Subcutaneous abdominal adipose tissue (tissue), 5 donors: ENCODE measurements around the gene SRCIN1.

Experiments
- H3K27ac ChIP-seq: one replicate; pipeline ENCODE4 v1.7.0; 2013; ENCODE audit warnings: low read depth, mild to moderate bottlenecking, inconsistent platforms, low read length, moderate library complexity
- H3K27me3 ChIP-seq, 5 donors: one replicate each; pipeline ENCODE4 v1.7.0; 2013; ENCODE audit warnings: low read length in 5 of 5, inconsistent platforms in 1 of 5; ENCODE audit not compliant: control insufficient read depth in 5 of 5, insufficient read depth in 4 of 5
- H3K36me3 ChIP-seq, 5 donors: one replicate each; pipeline ENCODE4 v1.7.0; 2013; ENCODE audit warnings: low read length in 5 of 5; ENCODE audit not compliant: control insufficient read depth in 5 of 5, insufficient read depth in 5 of 5
- H3K4me1 ChIP-seq, 5 donors: one replicate each; pipeline ENCODE4 v1.7.0; 2013; ENCODE audit warnings: low read length in 5 of 5, mild to moderate bottlenecking in 3 of 5, moderate library complexity in 1 of 5; ENCODE audit not compliant: control insufficient read depth in 5 of 5, insufficient read depth in 5 of 5
- H3K4me3 ChIP-seq, 5 donors: one replicate each; pipeline ENCODE4 v1.7.0; 2013; ENCODE audit warnings: low read length in 5 of 5, low read depth in 1 of 5
- H3K9ac ChIP-seq, 5 donors: one replicate each; pipeline ENCODE4 v1.7.0; 2013; ENCODE audit warnings: low read length in 5 of 5, mild to moderate bottlenecking in 4 of 5, moderate library complexity in 3 of 5
- H3K9me3 ChIP-seq, 5 donors: one replicate each; pipeline ENCODE4 v1.7.0; 2013; ENCODE audit warnings: low read length in 5 of 5; ENCODE audit not compliant: control insufficient read depth in 5 of 5
- donor health status: healthy.
- donor health status: healthy.
- donor health status: healthy.
- donor health status: healthy.
- donor health status: healthy.

Gene SRCIN1

DNA sequence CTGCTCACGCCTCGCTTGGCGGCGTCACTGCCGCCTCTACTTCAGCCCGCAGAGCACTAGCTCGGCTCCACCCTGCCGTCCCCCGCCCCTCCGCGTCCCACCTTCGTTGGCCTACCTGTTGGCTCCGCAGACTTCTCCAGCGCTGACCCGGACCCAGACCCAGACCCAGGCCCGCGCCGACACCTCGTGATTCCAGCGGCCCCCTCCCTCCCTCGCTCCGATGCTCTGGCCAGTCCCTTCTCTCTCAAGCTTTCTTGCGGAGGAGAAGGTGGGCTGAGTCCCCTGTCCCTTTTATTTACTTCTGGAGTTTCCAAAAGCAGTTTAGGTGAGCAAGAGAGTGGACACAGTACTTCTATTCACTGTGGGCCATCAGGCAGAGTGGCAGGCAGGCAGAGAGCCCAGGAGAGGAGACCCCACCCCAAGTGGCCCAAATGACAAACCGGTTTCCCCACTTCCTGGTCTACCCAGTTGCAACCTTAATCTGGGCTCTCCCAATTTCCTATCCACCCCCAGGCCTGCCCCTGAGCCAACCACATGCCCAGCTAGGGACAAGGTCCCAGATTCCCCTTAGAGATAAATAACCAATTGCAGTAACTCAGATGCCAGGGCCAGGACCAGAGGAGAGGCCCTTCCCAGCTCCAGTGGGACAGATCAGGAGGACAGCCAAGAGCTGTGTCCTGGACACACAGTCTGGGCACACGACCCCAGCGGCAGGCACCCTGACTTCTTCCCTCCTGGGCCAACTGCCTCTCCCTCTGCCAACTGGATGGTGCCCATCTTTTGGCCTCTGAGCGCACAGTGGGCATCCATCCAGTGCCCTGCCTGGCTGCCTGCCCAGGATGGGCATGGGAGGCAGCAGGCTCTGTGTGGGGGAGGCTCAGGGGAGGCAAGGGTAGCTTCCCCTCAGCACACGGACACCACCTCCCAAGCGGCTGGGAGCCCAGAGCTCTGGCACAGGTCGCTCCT, 1.2 kb upstream of the SRCIN1 start:
- peaks cover 0 to 63% (median 35%) of the 10 kb centered on the region in 5 donors for H3K27me3 ChIP-seq

DNA sequence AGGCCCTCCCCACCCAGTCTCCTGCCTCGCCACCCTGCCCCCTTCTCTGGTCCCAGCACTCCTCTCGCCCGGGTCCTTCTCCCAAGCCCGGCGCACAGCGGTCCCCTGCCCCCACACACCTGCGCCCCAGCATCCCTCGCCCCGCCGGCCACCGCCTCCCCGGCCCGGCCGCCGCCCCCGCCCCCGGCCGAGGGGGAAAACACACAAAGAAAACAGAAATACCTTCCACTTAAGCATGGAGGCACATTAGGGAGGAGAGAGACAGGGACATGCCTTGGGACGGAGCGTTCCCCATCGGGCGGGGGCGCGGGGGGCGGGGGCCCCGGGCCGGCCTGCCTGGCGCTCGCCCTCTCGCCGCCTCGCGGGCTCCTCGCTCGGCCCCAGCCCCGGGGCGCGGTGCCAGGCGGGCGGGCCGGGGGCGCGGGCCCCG, 326 bp downstream of the SRCIN1 start:
- H3K4me1 ChIP-seq, result peaks cover 0 to 38% (median 28%) of the 10 kb centered on the region in 5 donors
- no peaks in the 10 kb centered on the region for H3K9me3 ChIP-seq
- no peak overlapping the region for H3K27ac ChIP-seq
- H3K36me3 ChIP-seq, result no peaks in the 10 kb centered on the region
- peaks cover 0 to 63% (median 38%) of the 10 kb centered on the region in 5 donors for H3K27me3 ChIP-seq
- no peak overlapping the region for H3K9ac ChIP-seq
- no peak overlapping the region for H3K4me3 ChIP-seq

More for the DNA sequence above, 1.2 kb upstream of the SRCIN1 start:
- H3K36me3 ChIP-seq, result no peaks in the 10 kb centered on the region
- H3K27ac ChIP-seq, result no peak overlapping the region
- peak overlapping the region; percentile 54 to 67 (median 65) for H3K4me3 ChIP-seq
- peak overlapping the region in 1 of 5 donors; percentile 59 for H3K9ac ChIP-seq
- H3K4me1 ChIP-seq, result peaks cover 0 to 34% (median 25%) of the 10 kb centered on the region in 5 donors
- H3K9me3 ChIP-seq, result peaks cover 0 to 7% (median 6%) of the 10 kb centered on the region in 5 donors

DNA sequence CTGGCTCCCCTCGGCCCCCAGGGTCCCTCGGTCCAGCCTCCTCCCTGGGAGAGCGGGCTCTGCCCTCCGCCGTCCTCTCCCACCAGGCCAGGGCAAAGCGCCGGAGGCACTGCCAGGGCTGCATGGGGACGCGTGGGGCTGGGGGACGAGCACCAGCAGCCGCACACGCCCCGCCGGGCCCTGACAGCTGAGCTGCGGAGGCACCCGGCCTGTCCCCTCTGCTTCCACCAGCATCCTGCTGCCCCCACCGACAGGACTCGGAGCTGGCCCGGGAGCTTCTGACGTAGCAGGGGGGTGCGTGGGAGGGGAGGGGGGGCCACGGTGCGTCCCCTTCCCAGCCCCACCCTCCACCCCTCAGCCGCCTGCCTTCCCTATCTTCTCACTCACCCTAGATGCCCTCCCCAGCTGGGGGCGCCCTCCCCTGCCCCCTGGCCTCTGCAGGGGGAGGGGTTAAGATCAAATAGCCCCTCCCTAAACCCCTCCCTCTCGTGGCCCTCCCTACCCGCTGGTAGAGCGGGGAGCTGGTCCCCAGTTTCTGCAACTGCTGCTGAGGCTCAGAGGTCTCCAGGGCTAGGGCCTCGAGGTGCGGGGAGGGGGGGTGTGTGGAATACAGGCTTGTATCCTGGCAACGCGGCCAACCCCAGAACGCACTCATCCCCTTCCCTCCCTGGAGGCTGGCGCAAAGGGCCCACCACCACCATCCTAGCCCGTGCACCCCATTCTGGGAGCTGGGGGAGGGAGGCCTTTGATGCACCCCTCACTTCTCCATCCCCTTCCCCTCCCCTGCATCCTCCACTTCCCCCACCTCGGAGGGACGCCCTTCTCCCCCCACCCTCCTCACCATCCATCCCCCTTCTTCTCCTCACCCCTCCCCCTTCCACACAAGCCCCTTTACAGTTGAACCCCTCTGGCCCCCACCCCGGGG, 1.0 kb downstream of the SRCIN1 start:
- no peak overlapping the region for H3K4me3 ChIP-seq
- peaks cover 0 to 65% (median 35%) of the 10 kb centered on the region in 5 donors for H3K27me3 ChIP-seq
- no peak overlapping the region for H3K27ac ChIP-seq
- no peak overlapping the region for H3K9ac ChIP-seq
- H3K9me3 ChIP-seq, result no peaks in the 10 kb centered on the region
- no peaks in the 10 kb centered on the region for H3K36me3 ChIP-seq
- H3K4me1 ChIP-seq, result peaks cover 0 to 38% (median 28%) of the 10 kb centered on the region in 5 donors

DNA sequence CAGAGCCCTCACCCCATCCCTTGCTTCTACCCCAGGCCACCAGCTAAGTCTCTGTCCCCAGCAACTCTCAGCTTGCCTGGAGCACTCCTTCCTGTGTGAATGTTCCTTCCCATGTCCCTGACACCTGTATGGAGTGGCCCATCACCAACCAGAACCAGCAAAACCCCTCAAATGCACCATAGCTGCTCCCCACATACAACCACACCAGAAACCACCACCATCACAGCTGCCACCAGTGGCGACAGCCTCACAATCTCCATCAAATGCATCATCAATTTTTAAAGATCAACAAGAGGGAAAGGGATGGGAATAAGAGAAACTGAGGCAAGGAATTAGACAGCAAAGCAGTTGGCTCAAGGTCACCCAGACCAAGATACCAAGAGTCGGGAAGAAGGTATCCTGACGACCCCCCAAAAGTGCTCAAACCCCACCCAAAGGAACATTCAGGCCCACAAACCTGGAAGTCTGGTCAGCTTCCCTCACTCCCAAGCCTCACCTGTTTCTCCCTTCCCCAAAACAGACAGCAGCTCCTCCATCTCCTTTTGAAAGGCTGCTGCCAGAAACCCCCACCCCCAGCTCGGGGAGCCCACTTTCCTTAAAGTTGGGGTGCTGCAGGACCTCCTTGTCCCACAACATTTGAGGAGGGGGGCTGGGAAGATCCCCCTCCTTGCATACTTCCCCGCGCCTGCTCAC, 1.8 kb downstream of the SRCIN1 start:
- no peaks in the 10 kb centered on the region for H3K36me3 ChIP-seq
- no peak overlapping the region for H3K4me3 ChIP-seq
- no peak overlapping the region for H3K9ac ChIP-seq
- no peak overlapping the region for H3K27ac ChIP-seq
- H3K9me3 ChIP-seq, result no peaks in the 10 kb centered on the region
- peaks cover 0 to 61% (median 28%) of the 10 kb centered on the region in 5 donors for H3K27me3 ChIP-seq
- peaks cover 0 to 38% (median 28%) of the 10 kb centered on the region in 5 donors for H3K4me1 ChIP-seq

DNA sequence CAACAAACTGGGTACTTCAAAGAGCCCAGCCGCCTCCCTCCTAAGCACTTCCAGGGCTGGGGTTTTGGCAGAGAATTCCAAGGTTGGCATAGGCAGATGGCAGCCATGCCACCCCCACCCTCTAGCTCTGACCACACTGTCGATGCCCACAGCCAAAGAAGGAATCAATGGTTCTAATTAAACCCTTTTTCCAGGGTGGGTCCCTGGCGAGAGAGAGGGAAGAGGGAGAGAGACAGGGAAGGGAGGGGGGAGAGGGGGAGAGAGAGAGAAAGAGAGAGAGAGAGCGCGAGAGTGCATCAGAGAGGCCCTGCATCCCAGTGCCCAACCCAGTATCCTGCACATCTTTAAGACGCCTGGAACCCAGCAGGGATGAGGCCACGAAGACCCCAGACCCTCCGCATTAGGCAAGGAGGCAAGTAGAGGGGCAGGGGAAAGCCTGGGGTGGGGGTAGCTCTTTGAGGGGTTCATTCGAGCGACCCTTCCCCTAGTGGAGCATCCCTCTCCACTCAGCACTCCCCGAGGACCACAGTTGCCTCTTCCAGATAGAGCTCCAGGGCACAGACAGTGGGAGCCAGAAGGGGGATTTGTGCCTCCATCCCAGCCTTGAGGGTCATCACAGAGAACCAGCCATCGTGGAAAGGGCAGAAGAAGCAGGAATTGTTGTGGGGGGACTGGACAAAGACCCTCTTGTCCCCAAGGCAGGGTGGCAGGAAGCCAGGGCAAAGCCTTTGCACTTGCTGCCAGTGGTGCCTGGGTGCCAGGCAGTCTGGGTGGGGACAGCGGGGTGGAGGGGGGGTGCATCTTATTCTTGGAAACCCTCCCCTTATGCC, 2.6 kb downstream of the SRCIN1 start:
- H3K36me3 ChIP-seq, result no peaks in the 10 kb centered on the region
- no peak overlapping the region for H3K4me3 ChIP-seq
- H3K27ac ChIP-seq, result no peak overlapping the region
- peaks cover 0 to 38% (median 28%) of the 10 kb centered on the region in 5 donors for H3K4me1 ChIP-seq
- H3K27me3 ChIP-seq, result peaks cover 0 to 61% (median 29%) of the 10 kb centered on the region in 5 donors
- H3K9ac ChIP-seq, result no peak overlapping the region
- H3K9me3 ChIP-seq, result no peaks in the 10 kb centered on the region

DNA sequence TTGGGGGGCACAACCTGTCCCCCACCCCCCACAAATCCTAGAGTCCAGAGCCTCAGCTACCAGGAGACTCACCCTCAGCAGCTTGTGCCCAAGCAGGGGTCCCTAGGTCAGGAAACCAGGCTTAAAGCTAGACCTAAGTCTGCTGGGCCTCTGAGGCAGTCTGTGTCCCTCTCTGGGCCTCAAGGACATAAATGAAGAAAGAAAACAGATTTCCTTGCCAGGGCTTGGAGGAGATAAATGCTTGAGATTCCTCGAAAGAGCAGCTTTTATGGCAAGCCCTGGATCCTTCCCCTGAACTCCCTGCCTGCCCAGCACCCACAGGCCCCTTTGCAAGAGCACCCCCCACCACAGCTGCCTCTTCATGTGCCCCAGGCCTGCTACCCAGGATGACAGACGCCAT, 3.3 kb downstream of the SRCIN1 start:
- H3K27me3 ChIP-seq, result peaks cover 0 to 61% (median 23%) of the 10 kb centered on the region in 5 donors
- no peak overlapping the region for H3K27ac ChIP-seq
- H3K36me3 ChIP-seq, result no peaks in the 10 kb centered on the region
- H3K9ac ChIP-seq, result peak overlapping the region in 1 of 5 donors; percentile 51
- H3K4me1 ChIP-seq, result peaks cover 0 to 34% (median 26%) of the 10 kb centered on the region in 5 donors
- no peaks in the 10 kb centered on the region for H3K9me3 ChIP-seq
- no peak overlapping the region for H3K4me3 ChIP-seq

DNA sequence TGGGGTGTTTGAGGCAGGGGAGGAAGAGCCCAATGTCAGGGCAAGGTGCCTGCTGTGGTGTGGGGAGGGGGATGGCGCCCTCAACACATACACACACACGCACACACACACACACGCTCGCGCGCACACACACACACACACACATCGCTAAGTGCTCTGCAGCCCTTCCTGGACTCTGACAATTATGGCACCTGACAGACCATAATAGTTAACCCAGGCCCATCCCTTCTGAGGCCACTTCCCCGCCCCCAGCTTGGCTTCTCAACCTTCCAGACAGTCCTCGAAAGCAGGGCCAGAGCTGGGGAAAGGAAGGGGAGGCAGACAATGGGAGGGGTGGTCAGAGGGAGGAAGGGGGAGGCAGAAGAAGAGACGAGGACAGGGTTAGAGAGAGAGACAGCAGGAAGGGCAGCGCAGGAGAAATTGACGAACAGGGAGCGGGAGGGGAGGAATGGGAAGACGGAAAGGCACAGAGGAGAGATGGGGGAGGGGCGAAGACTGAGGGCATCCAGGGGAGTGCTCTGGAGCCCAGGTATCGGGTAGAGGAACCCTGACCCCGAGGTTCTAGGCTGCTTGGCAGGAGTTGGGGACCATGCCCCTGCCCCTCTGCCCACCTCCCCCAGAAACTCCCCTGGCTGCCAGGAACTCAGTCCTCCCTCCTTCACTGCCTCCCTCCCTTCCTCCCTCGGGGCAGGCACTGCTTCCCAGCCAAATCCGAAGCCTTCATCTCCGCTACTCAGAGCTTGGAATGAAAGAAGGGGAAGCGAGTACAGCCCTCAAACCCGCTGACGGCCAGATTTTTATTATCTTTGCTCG, 4.0 kb downstream of the SRCIN1 start:
- no peaks in the 10 kb centered on the region for H3K36me3 ChIP-seq
- H3K9me3 ChIP-seq, result no peaks in the 10 kb centered on the region
- H3K9ac ChIP-seq, result peak overlapping the region in 1 of 5 donors; percentile 51
- H3K27me3 ChIP-seq, result peaks cover under 1 to 61% (median 20%) of the 10 kb centered on the region in 5 donors
- H3K4me3 ChIP-seq, result no peak overlapping the region
- peaks cover 0 to 27% (median 20%) of the 10 kb centered on the region in 5 donors for H3K4me1 ChIP-seq
- no peak overlapping the region for H3K27ac ChIP-seq

DNA sequence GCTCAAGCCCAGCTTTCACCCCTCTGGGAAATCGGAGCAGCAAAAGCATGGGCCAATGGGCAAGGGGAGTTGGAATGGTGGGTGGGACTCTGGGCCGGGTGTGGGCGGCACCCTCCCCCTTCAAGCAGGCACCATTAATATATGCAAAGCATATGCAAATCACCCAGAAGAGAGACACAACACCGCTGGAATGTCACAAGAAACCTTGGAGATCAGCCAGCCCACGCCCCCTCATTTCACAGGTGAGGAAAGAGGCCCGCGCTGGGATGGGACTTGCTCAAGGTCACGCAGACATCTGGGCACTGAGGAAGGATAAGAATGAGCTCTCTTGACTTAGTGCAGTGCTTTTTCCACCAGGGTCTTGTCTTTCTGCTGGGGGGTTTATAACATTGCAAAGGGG, 4.8 kb downstream of the SRCIN1 start:
- H3K9me3 ChIP-seq, result no peaks in the 10 kb centered on the region
- H3K4me1 ChIP-seq, result peaks cover 0 to 20% (median 12%) of the 10 kb centered on the region in 5 donors
- H3K4me3 ChIP-seq, result no peak overlapping the region
- H3K27me3 ChIP-seq, result peaks cover 0 to 63% (median 23%) of the 10 kb centered on the region in 5 donors
- H3K27ac ChIP-seq, result no peak overlapping the region
- H3K36me3 ChIP-seq, result no peaks in the 10 kb centered on the region
- H3K9ac ChIP-seq, result no peak overlapping the region
